Transverse colon (tissue), 4 donors: ENCODE data around the gene SLC16A1. TPM values are rescaled to one million over a fixed set of nuclear protein-coding genes. Genes with fewer than 3 reads are reported as not detected.

Experiments used
- DNase-seq: peaks from one replicate; pipeline ENCODE4 v3.0.0-alpha.2; 2019
- H3K27ac ChIP-seq, 4 donors: fragments of 200-600 bp; sonication (generic); 2 replicates each; pipeline ENCODE4 v1.5.1; 2016 to 2018; ENCODE audit warnings: inconsistent platforms in 4 of 4
- H3K27me3 ChIP-seq: fragments of 200-600 bp; sonication (generic); 2 replicates; pipeline ENCODE4 v1.5.1; 2017; ENCODE audit warnings: inconsistent platforms
- H3K36me3 ChIP-seq, 4 donors: fragments of 200-600 bp; sonication (generic); 2 replicates each; pipeline ENCODE4 v1.5.1; 2017 to 2019; ENCODE audit warnings: inconsistent platforms in 4 of 4
- H3K4me1 ChIP-seq, 4 donors: fragments of 200-600 bp; sonication (generic); 2 replicates each; pipeline ENCODE4 v1.5.1; 2017 to 2020; ENCODE audit warnings: inconsistent platforms in 4 of 4
- H3K4me3 ChIP-seq, 4 donors: fragments of 200-600 bp; sonication (generic); 1 replicate in 1 of 4; 2 replicates in 3 of 4; pipeline versions ENCODE4 v1.5.1 to v1.6.1; 2017 to 2019; ENCODE audit warnings: inconsistent platforms in 4 of 4
- H3K9me3 ChIP-seq, 2 donors: fragments of 200-600 bp; sonication (generic); 2 replicates each; pipeline ENCODE4 v1.5.1; 2017 to 2019; ENCODE audit warnings: inconsistent platforms in 2 of 2
- EP300 ChIP-seq: sonication (generic); formaldehyde crosslinking; IDR thresholded peaks from one replicate; pipeline ENCODE4 v1.6.1; 2017; ENCODE audit warnings: antibody characterized with exemption, low read depth
- POLR2A ChIP-seq: fragments of 450-650 bp; IDR thresholded peaks from one replicate; pipeline ENCODE4 v1.6.1; 2016; ENCODE audit warnings: antibody characterized with exemption, mild to moderate bottlenecking, moderate library complexity
- POLR2AphosphoS5 ChIP-seq, 3 donors: sonication (generic); formaldehyde crosslinking; IDR thresholded peaks; one replicate each; pipeline ENCODE4 v1.6.1; 2016; ENCODE audit warnings: antibody characterized with exemption in 3 of 3
- WGBS, 2 donors: methylation state at CpG; one replicate each; pipeline ENCODE4 v1.1.5; 2018; ENCODE audit warnings: low coverage in 1 of 2; 5-methylcytosine and 5-hydroxymethylcytosine counted together
- in situ Hi-C, 4 donors: fragments of 200-750 bp; cut with MboI; loops; one replicate each; pipeline versions ENCODE4 v1.15.0 to v1.15.1; 2017; ENCODE audit warnings: low sequenced_read_pairs in 3 of 4, low pct_ligation_motif_present in 1 of 4, low pct_unique_long_range_greater_than_20kb in 1 of 4
- intact Hi-C: fragments of 100-400 bp; cut with DNase I; formaldehyde crosslinking; loops from one replicate; pipeline ENCODE4 v1.15.1; 2023; ENCODE audit warnings: low total_unique reads
- total RNA-seq, 4 donors: library from RNA; depleted of rRNA; stranded (reverse); fragments of >200 nt; gene quantifications; one replicate each; pipeline ENCODE4 v1.1.0, GENCODE V29; 2016
- TF ChIP-seq, protein P1 (sequence below), 5 experiments: fragments of 200-600 bp in 3 of 5; fragments of 450-650 bp in 2 of 5; sonication (generic) in 3 of 5; IDR thresholded peaks; 1 replicate in 2 of 5; 2 replicates in 3 of 5; pipeline ENCODE4 v1.5.1; 2016 to 2017; ENCODE audit warnings: antibody characterized with exemption in 5 of 5, inconsistent platforms in 3 of 5, mild to moderate bottlenecking in 2 of 5, moderate library complexity in 1 of 5

SLC16A1 gene
- total RNA-seq, 4 donors from 2014 or later = 21.5 to 177 (median 109) TPM

DNA sequence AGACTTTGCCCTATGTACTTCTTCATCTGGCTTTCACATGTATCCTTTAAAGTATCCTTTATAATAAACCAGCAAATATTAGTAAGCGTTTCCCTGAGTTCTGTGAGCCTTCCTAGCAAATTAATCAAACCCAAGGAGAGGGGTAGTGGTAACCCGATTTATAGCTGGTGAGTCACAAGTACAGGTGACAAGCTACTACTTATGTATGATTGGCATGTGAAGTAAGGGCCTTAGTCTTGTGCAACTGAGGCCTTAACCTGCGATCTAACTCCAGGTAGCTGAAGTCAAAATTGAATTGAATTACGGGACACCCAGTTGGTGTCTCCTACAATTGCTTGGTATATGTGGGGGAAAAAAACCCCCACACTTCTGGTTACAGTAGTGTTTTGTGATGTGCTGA is 26.0 kb downstream of the SLC16A1 start:
- 96% methylated on average over 3 to 4 of the region's 4 CpGs for WGBS, 2 donors
- TF ChIP-seq EP300 = no peak
- no peak for TF ChIP-seq POLR2AphosphoS5 (IDR thresholded peaks at IDR 0.05)
- no peak for TF ChIP-seq POLR2A
- TF ChIP-seq, protein P1, sequence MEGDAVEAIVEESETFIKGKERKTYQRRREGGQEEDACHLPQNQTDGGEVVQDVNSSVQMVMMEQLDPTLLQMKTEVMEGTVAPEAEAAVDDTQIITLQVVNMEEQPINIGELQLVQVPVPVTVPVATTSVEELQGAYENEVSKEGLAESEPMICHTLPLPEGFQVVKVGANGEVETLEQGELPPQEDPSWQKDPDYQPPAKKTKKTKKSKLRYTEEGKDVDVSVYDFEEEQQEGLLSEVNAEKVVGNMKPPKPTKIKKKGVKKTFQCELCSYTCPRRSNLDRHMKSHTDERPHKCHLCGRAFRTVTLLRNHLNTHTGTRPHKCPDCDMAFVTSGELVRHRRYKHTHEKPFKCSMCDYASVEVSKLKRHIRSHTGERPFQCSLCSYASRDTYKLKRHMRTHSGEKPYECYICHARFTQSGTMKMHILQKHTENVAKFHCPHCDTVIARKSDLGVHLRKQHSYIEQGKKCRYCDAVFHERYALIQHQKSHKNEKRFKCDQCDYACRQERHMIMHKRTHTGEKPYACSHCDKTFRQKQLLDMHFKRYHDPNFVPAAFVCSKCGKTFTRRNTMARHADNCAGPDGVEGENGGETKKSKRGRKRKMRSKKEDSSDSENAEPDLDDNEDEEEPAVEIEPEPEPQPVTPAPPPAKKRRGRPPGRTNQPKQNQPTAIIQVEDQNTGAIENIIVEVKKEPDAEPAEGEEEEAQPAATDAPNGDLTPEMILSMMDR (IDR thresholded peaks at IDR 0.05) = no peak
- no peak for DNase-seq
- Histone ChIP-seq H3K27ac (no peak overlapping the region), H3K4me1 (peaks cover 0 to 9% (median 3%) of the 10 kb centered on the region in 4 donors), H3K9me3 (no peaks in the 10 kb centered on the region), H3K36me3 (peaks cover 0 to 5% (median 0%) of the 10 kb centered on the region in 4 donors), H3K27me3 (no peaks in the 10 kb centered on the region), H3K4me3 (no peak overlapping the region)
- intact Hi-C loops (no loop called here), in situ Hi-C loops (no loop called here)

DNA sequence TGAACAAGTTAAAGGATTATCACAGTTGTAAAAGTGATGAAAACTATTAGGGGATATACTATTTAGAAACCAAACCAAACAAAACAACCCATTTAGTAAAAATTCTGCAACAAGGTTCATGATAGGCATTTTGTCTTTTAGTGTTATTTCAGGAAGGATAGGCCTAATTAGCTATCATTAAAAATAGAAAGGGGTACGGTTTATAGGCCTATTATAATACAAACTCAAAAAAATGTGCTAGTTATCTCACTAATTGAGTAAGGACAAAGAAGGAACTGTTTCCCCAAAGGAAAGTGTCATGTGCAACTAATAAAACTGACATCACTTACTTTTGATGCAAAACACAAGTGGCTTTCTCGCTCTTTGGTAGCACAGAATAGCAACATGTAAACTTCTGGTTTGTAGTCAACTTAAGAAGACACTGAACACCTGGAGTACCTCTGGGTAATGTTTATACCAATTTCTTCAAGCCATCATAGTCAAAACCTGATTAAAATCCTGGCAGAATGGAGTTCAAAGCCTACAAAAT is 28.5 kb downstream of the SLC16A1 start:
- in situ Hi-C loops = no loop called here
- Histone ChIP-seq H3K36me3 (peaks cover 0 to 11% (median 3%) of the 10 kb centered on the region in 4 donors), H3K9me3 (no peaks in the 10 kb centered on the region), H3K4me1 (no peaks in the 10 kb centered on the region), H3K4me3 (no peak overlapping the region), H3K27ac (no peak overlapping the region), H3K27me3 (no peaks in the 10 kb centered on the region)
- 85 to 92% methylated on average over 2 of the region's 2 CpGs for WGBS, 2 donors
- TF ChIP-seq, protein P1 (IDR thresholded peaks at IDR 0.05) = no peak
- TF ChIP-seq POLR2A (no peak), EP300 (no peak), POLR2AphosphoS5 (IDR thresholded peaks at IDR 0.05) (no peak)
- DNase-seq = no peak
- intact Hi-C loops = no loop called here

DNA sequence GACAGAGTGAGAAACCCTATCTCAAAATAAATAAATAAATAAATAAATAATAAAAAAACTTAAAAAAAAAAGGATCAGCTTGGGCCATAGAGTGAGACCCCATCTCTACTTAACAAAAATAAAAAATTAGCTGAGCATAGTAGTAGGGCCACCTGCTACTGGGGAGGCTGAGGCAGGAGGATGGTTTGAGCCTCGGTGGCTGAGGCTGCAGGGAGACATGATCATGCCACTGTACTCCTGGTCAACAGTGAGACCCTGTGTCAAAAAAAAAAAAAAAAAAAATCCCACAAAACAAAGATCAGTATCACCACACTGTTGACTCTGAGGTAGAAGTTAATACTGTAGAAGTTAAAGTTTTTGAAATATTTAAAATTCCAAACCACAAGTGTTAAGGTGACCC is 29.1 kb downstream of the SLC16A1 start:
- peaks cover 0 to 12% (median 3%) of the 10 kb centered on the region in 4 donors for H3K36me3 ChIP-seq
- H3K27ac ChIP-seq = no peak overlapping the region
- H3K27me3 ChIP-seq = no peaks in the 10 kb centered on the region
- intact Hi-C loops (no loop called here), in situ Hi-C loops (no loop called here)
- DNase-seq = no peak
- TF ChIP-seq, protein P1 (IDR thresholded peaks at IDR 0.05) = no peak
- TF ChIP-seq POLR2A = no peak
- TF ChIP-seq EP300 = no peak
- TF ChIP-seq POLR2AphosphoS5 (IDR thresholded peaks at IDR 0.05) = no peak
- no peaks in the 10 kb centered on the region for H3K4me1 ChIP-seq
- no peak overlapping the region for H3K4me3 ChIP-seq
- H3K9me3 ChIP-seq = no peaks in the 10 kb centered on the region
- WGBS, 2 donors = 100% methylated on average over 1 of the region's 1 CpG; no CpG with 5 or more reads in 1 of the 2 donors

DNA sequence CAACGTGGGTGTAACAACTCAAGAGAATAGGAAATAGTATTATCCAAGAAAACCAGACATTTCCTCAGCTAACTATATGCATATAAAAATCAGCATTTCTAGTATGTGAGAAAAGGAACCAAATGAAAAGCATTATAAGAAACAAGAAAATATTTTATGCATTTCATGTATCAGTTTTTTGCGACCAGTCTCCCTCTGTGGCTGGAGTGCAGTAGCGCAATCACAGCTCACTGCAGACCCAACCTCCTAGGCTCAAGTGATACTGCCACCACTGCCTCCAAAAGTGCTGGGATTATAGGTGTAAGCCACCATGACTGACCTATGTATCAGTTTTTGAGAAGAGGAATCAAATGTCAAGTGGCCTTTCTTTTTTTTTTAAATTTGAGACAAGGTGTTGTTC is 31.0 kb downstream of the SLC16A1 start:
- TF ChIP-seq, protein P1 (IDR thresholded peaks at IDR 0.05) = no peak
- no peak for TF ChIP-seq EP300
- no peak for TF ChIP-seq POLR2AphosphoS5 (IDR thresholded peaks at IDR 0.05)
- TF ChIP-seq POLR2A = no peak
- in situ Hi-C loops (no loop called here), intact Hi-C loops (no loop called here)
- 85 to 88% methylated on average over 3 of the region's 3 CpGs for WGBS, 2 donors
- Histone ChIP-seq H3K36me3 (peaks cover 0 to 14% (median 3%) of the 10 kb centered on the region in 4 donors), H3K9me3 (no peaks in the 10 kb centered on the region), H3K27ac (no peak overlapping the region), H3K4me1 (no peaks in the 10 kb centered on the region), H3K4me3 (no peak overlapping the region), H3K27me3 (no peaks in the 10 kb centered on the region)
- DNase-seq = no peak
